Measurements from ENCODE around the gene IGF2BP3. TPM values are rescaled to one million over a fixed set of nuclear protein-coding genes. Genes with fewer than 3 reads are reported as not detected.

IGF2BP3 gene
- total and polyA plus RNA-seq, 2 donors (not counting 3 experiments of a cell fraction or from before 2014, with no cell fraction given), result 41.2 to 111 TPM

DNA sequence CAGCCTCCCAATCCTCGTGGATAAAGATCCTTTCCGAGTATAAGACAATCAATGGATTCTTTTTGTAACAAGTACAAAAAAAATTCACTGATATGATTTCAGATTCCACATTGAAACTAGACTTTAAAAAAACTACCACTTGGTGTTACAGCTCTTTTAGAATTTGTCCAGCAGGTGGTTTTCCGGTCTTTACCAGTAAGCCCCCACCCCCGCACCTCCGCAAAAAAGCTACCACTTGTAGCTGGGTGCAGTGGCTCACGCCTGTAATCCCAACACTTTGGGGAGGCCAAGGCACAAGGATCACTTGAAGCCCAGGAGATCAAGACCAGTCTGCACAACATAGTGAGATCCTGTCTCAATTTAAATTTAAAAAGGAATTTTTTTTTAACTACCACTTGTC, 19.8 kb downstream of the IGF2BP3 start:
- Histone ChIP-seq H3K4me1 (ENCODE audit: control insufficient read depth, extremely low read depth, insufficient read depth, low read length) (no peaks in the 10 kb centered on the region), H3K4me2 (ENCODE audit: insufficient read depth, low read length) (no peak overlapping the region), H3K9me3 (replicated peaks; ENCODE audit: control insufficient read depth, insufficient read depth, low read length) (no peaks in the 10 kb centered on the region), H3K9me1 (replicated peaks; ENCODE audit: control insufficient read depth, extremely low read depth, insufficient read depth, low read length) (no peaks in the 10 kb centered on the region), H3K79me2 (ENCODE audit: control insufficient read depth, insufficient read depth, low read length) (peaks cover 96% of the 10 kb centered on the region), H3K36me3 (ENCODE audit: control insufficient read depth in 2 of 2, extremely low read depth in 1 of 2, insufficient read depth in 2 of 2, low read length in 2 of 2) (no peaks in the 10 kb centered on the region), H2AFZ (ENCODE audit: low read depth, low read length) (no peak overlapping the region), H3K9ac (replicated peaks; ENCODE audit: extremely low read depth, insufficient read depth, low read length) (no peak overlapping the region), H4K20me1 (replicated peaks; ENCODE audit: control insufficient read depth, extremely low read depth, insufficient read depth, low read length) (peaks cover 10% of the 10 kb centered on the region), H3K27me3 (ENCODE audit: control insufficient read depth in 2 of 2, insufficient read depth in 2 of 2, low read length in 2 of 2) (no peaks in the 10 kb centered on the region), H3K27ac (ENCODE audit: insufficient read depth, low read depth, low read length) (no peak overlapping the region), H3K4me3 (replicated peaks in 1 of 3; ENCODE audit: insufficient read depth in 1 of 3, low read depth in 1 of 3, low read length in 3 of 3) (no peak overlapping the region)
- TF ChIP-seq, protein P1, sequence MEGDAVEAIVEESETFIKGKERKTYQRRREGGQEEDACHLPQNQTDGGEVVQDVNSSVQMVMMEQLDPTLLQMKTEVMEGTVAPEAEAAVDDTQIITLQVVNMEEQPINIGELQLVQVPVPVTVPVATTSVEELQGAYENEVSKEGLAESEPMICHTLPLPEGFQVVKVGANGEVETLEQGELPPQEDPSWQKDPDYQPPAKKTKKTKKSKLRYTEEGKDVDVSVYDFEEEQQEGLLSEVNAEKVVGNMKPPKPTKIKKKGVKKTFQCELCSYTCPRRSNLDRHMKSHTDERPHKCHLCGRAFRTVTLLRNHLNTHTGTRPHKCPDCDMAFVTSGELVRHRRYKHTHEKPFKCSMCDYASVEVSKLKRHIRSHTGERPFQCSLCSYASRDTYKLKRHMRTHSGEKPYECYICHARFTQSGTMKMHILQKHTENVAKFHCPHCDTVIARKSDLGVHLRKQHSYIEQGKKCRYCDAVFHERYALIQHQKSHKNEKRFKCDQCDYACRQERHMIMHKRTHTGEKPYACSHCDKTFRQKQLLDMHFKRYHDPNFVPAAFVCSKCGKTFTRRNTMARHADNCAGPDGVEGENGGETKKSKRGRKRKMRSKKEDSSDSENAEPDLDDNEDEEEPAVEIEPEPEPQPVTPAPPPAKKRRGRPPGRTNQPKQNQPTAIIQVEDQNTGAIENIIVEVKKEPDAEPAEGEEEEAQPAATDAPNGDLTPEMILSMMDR (IDR thresholded peaks at IDR 0.05; ENCODE audit: extremely low read depth in 1 of 2, insufficient read depth in 1 of 2, low read depth in 1 of 2, low read length in 2 of 2), result no peak
- TF ChIP-seq, protein P2, sequence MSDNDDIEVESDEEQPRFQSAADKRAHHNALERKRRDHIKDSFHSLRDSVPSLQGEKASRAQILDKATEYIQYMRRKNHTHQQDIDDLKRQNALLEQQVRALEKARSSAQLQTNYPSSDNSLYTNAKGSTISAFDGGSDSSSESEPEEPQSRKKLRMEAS (IDR thresholded peaks at IDR 0.05; ENCODE audit: insufficient read depth, insufficient read length), result no peak
- no peak for TF ChIP-seq POLR2A (IDR thresholded peaks at IDR 0.05; ENCODE audit: low read depth, low read length)
- TF ChIP-seq POLR2AphosphoS5 (IDR thresholded peaks at IDR 0.05; ENCODE audit: insufficient read depth, low read depth, low read length), result no peak
- no peak for TF ChIP-seq JUN (IDR thresholded peaks at IDR 0.05; ENCODE audit: borderline replicate concordance, insufficient read depth, insufficient read length, low read depth)
- no peak for TF ChIP-seq MYC (IDR thresholded peaks at IDR 0.05; ENCODE audit: low read depth, low read length)
- no peak for TF ChIP-seq FOS (IDR thresholded peaks at IDR 0.05; ENCODE audit: borderline replicate concordance, insufficient read depth, low read length)
- no peak for TF ChIP-seq GATA2 (IDR thresholded peaks at IDR 0.05; ENCODE audit: insufficient read depth, insufficient read length, low read depth, low read length)
- no peak for TF ChIP-seq EZH2 (IDR thresholded peaks at IDR 0.05; ENCODE audit: borderline replicate concordance, low read depth, low read length, severe bottlenecking)
- CTCF ChIA-PET, result interaction anchor here (3.0 to 5.4 kb wide), 2 partner anchors 13 to 177 kb away, joined by 11 to 28 read pairs; no protein-coding TSS in a partner anchor
- POLR2A ChIA-PET, result no interaction called here
- no peak for DNase-seq (ENCODE audit: low read depth, low spot score)
- FAIRE-seq, result no peak
- intact Hi-C loops (cut with micrococcal nuclease), result no loop called here
- BruUV-seq (replicated peaks), result no TSS peak
- dilution Hi-C loops (cut with MboI; ENCODE audit: extremely low pct_ligation_motif_present, low sequenced_read_pairs), result no loop called here

Measured in endothelial cell of umbilical vein (primary cell).